ENCODE data around the gene C12orf43. TPM values are rescaled to one million over a fixed set of nuclear protein-coding genes. Genes with fewer than 3 reads are reported as not detected.

Gene C12orf43
- total RNA-seq, 1 donor from 2014 or later: 8.0 TPM

DNA sequence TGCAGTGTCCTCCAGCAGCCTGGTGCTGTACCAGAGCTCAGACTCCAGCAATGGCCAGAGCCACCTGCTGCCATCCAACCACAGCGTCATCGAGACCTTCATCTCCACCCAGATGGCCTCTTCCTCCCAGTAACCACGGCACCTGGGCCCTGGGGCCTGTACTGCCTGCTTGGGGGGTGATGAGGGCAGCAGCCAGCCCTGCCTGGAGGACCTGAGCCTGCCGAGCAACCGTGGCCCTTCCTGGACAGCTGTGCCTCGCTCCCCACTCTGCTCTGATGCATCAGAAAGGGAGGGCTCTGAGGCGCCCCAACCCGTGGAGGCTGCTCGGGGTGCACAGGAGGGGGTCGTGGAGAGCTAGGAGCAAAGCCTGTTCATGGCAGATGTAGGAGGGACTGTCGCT lies 15.2 kb downstream of the C12orf43 start:
- no peak for ATAC-seq
- no peak for DNase-seq (ENCODE audit: low spot score)

DNA sequence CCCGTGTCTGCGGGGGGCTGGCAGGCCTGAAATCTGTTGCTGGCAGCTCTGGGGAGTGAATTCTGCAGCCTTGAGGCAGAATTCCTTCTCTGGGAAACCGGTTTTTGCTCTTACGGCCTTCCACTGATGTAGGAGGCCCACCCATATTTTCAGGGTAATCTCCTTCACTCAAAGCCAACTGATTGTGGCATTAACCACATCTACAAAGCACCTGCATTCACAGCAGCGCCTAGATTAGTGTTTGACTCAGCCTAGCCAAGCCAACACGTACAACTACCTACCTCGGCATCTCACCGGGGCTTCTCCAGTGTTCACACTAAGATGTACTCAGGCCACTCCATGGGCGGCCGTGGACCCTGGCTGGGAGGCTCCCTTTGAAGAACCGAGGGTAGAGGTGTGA lies 15.8 kb downstream of the C12orf43 start:
- ATAC-seq: no peak
- DNase-seq (ENCODE audit: low spot score): no peak

DNA sequence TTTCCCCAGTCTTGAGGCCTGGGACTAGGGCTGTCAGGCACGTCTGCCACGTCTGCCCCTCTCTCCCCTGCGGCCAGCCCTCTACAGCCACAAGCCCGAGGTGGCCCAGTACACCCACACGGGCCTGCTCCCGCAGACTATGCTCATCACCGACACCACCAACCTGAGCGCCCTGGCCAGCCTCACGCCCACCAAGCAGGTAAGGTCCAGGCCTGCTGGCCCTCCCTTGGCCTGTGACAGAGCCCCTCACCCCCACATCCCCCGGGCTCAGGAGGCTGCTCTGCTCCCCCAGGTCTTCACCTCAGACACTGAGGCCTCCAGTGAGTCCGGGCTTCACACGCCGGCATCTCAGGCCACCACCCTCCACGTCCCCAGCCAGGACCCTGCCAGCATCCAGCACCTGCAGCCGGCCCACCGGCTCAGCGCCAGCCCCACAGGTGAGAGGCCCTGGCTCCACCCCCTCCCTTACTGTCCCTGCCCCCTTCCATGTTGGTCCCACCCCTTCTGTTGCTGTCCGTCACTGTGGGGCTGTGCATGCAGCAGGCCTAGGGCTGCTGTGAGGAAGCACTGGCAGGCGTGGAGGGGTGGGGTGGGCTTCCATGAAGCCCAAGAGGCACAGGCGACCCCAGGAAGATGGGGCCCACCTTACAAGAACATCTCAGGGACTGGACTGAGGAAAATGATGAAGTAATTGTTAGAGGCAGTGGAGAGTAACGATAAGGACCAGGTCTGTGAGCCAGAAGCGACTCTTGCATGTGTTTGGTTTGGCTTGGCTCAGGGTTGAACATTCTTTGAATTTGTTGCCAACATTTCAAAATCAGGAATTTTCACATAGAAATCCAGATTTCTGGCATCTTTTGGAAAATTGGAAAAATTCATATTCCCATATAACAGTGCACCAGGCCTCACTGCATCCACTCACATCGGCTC lies 16.8 kb downstream of the C12orf43 start:
- ATAC-seq (peak; percentile 65), DNase-seq (ENCODE audit: low spot score) (no peak)

DNA sequence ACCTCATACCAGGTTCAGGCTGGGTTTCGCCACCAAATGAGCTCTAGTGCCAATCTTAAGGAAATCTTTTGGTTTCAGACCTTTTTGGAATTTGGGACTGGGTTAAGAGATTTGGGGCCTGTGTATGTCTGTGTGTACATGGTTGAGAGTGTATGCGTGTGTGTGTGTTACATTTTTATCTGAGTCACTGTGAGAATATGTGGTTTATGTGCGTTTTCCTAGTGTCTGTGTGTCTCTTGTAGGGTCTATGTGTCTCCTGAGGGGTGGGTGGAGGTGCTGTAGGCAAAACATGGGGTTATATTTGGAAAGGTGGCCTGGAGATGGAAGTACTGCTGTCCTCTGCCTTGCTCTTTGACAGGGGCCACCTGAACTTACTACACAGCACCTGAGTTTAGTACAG lies 17.9 kb downstream of the C12orf43 start:
- ATAC-seq (no peak), DNase-seq (ENCODE audit: low spot score) (no peak)

DNA sequence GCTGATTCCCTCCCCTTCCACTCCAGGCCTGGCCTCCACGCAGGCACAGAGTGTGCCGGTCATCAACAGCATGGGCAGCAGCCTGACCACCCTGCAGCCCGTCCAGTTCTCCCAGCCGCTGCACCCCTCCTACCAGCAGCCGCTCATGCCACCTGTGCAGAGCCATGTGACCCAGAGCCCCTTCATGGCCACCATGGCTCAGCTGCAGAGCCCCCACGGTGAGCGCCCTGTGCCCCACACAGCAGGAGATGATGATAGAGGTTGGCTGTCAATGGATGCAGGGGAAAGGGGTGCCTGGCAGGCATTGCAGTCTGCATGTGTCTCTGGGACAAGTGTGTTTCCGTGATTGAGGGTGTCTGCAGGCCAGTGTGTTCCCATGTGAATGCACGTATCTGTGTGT lies 18.8 kb downstream of the C12orf43 start:
- DNase-seq (ENCODE audit: low spot score) (no peak), ATAC-seq (no peak)

DNA sequence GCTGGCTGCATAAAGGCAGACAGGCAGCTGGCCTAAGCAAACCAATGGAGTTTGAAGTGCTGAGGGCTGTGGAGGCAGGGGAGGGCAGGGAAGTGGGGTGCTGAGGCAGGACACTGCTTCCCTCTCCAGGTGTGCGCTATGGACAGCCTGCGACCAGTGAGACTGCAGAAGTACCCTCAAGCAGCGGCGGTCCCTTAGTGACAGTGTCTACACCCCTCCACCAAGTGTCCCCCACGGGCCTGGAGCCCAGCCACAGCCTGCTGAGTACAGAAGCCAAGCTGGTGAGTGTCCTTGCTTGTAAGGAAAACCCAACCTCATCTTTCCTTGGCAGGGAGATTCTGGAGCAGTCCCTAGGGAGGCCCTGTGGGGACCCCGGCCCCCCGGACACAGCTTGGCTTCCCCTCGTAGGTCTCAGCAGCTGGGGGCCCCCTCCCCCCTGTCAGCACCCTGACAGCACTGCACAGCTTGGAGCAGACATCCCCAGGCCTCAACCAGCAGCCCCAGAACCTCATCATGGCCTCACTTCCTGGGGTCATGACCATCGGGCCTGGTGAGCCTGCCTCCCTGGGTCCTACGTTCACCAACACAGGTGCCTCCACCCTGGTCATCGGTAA lies 20.0 kb downstream of the C12orf43 start:
- ATAC-seq: no peak
- no peak for DNase-seq (ENCODE audit: low spot score)

DNA sequence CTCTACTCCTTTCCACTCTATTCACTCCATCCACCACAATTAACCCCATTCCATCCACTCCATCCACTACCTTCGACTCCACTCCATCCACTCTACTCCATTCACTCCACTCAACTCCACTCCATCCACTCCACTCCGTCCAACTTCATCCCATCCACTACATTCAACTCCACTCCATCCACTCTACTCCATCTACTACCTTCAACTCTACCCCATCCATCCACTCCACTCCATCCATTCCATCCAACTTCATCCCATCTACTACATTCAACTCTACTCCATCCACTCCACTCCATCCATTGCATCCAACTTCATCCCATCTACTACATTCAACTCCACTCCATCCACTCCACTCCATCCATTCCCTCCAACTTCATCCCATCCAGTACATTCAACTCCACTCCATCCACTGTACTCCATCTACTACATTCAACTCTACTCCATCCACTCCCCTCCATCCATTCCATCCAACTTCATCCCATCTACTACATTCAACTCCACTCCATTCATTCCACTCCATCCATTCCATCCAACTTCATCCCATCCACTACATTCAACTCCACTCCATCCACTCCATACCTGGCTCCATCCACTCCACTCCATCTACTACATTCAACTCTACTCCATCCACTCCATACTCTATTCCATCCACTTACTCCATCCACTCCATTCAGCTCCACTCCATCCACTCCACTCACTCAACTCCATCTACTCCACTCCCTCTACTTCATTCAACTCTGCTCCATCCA lies 21.5 kb downstream of the C12orf43 start:
- DNase-seq (ENCODE audit: low spot score) (no peak), ATAC-seq (no peak)

DNA sequence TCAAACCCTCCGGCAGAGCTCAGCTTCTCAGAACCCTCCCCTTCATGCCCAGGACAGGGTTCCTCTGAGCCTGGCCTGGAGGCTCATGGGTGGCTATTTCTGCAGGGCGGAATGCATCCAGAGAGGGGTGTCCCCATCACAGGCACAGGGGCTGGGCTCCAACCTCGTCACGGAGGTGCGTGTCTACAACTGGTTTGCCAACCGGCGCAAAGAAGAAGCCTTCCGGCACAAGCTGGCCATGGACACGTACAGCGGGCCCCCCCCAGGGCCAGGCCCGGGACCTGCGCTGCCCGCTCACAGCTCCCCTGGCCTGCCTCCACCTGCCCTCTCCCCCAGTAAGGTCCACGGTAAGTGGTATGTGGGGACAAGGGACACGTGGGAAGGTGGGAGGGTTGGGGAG lies 22.2 kb downstream of the C12orf43 start:
- no peak for DNase-seq (ENCODE audit: low spot score)
- no peak for ATAC-seq

DNA sequence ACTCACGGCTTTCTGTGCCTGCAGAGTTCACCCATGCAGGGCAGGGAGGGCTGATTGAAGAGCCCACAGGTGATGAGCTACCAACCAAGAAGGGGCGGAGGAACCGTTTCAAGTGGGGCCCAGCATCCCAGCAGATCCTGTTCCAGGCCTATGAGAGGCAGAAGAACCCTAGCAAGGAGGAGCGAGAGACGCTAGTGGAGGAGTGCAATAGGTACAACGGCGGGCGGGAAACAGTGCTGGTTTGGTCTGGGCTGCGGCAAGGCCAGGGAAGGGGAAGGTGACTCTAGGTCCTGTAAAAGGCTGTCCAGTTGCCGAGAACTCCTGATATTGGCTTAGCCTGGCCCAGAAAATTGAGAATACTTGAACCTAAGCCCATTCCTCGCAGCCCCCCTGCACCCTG lies 22.8 kb downstream of the C12orf43 start:
- no peak for ATAC-seq

DNA sequence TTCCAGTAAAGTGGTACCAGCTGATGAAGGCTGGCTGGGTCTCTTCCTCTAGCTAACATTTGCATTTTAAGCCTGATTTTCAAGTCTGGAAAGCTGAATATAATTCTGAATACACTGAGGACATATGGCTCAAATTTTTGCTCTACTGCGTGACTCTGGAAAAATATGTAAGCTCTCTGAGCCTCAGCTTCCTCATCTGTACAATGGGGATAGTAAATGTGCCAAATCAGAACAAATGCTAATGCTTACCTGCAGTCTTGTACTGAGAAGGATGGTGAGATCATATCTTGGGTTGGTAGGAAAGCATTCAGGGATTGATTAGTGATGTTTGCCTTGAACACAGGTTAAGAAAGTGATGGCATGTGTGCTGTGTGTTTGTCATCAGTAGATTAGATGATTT lies 23.3 kb downstream of the C12orf43 start:
- ATAC-seq (no peak), DNase-seq (ENCODE audit: low spot score) (no peak)

More for the DNA sequence above, 22.8 kb downstream of the C12orf43 start:
- no peak for DNase-seq (ENCODE audit: low spot score)

DNA sequence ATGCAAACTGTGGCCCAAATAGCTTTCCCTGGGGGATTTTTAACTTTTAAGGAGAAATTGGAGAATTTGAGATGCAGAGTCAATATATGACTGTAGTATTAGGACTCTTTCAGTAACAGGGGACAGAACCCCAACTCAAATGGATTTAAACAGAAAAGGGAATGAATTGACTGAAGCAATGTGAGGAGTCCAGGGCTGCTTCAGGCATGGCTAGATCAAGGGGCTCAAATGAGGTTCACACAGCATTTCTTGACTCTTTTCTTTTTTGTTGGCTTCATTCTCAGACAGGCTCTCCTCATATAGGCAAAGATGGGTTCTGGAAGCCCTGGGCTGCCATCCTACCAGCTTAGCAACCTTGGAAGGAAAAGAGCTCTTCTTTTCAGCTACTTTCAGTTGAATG lies 24.3 kb downstream of the C12orf43 start:
- ATAC-seq (no peak), DNase-seq (ENCODE audit: low spot score) (no peak)

DNA sequence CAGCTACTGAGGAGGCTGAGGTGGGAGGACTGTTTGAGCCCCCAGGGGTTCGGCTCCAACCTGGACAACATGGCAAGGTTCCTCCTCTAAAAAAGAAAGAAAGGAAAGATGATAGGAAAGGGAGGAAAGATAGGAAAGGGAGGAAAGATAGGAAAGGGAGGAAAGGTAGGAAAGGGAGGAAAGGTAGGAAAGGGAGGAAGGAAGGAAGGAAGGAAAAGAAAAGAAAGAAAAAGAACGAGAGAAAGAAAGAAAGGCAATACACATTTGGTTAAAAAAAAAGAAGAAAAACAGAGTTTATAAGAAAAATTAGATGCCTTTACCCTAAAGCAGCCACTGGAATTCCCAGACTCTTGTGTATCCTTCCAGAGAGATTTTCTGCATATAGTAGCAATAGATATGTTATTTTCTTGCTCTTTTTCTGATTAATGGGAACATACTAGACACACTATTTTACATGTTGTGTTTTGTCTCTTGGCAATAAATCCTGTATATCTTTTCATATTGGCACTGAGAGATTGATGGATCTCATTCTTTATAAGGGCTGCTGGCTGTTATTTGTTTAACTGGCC lies 25.7 kb downstream of the C12orf43 start:
- ATAC-seq: no peak

DNA sequence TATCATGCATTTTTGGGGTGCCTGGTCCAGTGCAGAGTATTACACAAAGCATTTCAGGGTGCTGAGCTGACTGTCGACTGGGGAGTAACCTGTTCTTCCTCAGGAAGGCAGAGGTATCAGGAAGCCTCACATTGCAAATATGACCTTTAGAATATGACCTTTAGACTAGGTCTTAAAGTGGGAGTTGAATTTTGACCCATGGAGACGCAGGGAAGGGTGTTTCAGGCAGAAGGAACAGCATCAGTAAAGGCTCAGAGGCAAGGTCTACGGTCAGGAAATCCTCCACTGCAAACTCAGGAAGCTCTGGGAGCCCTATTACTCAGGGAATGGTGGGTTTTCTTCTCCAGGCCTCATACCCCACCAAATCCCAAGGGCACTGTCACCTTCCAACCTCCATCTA lies 26.6 kb downstream of the C12orf43 start:
- DNase-seq (ENCODE audit: low spot score) (no peak), ATAC-seq (no peak)

More for the DNA sequence above, 25.7 kb downstream of the C12orf43 start:
- no peak for DNase-seq (ENCODE audit: low spot score)

DNA sequence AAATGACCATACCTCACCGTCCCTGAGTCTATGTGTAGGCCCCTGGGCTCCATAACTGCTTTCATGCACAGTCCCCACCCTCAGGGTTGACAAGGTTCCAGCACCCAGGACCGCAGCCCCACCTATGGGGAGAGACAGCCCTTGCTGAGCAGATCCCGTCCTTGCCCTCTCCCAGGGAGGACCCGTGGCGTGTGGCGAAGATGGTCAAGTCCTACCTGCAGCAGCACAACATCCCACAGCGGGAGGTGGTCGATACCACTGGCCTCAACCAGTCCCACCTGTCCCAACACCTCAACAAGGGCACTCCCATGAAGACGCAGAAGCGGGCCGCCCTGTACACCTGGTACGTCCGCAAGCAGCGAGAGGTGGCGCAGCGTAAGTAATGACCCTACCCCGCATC lies 27.6 kb downstream of the C12orf43 start:
- DNase-seq (ENCODE audit: low spot score): no peak
- no peak for ATAC-seq

DNA sequence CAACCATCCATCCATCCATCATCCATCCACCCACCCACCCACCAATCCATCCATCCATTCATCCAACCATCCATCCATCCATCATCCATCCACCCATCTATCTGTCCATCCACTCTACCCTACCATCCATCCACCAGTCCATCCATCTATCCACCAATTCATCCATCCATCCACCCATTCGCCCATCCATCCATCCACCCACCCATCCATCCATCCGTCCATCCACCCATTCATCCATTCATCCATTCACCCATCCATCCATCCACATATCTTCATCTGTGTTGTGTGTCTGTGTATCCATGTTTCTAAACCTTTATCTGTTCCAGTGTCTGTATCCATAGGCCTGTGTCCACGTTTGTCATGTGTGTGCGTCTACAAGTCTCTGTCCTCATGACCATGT lies 28.1 kb downstream of the C12orf43 start:
- ATAC-seq (no peak), DNase-seq (ENCODE audit: low spot score) (no peak)

DNA sequence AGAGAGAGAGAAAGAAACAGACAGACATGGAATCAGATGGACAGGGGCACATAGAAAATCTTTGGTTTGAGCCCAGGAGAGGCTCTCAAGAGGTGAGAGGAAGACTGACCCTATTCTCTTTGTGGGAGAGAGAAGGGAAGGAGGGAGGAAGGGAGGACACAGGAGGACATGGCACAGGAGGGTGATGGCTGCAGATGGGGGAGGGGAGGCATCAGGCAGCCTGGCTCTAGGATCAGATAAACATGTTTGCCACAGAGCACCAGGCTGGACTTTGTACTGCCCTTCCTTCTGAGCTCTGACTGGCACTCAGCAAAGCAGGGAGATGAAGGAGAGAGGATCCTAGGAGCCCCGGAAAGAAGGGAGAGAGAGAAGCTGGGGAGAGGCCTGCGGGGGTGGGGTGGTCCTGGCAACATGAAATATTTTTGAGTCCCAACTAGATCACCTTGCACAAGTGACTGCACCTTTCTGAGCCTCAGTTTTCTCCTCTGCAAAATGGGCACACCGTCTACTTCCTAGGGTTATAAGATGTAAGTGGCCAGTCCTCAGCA lies 31.9 kb downstream of the C12orf43 start:
- DNase-seq (ENCODE audit: low spot score) (peak; percentile 85), ATAC-seq (peak; percentile 72)

DNA sequence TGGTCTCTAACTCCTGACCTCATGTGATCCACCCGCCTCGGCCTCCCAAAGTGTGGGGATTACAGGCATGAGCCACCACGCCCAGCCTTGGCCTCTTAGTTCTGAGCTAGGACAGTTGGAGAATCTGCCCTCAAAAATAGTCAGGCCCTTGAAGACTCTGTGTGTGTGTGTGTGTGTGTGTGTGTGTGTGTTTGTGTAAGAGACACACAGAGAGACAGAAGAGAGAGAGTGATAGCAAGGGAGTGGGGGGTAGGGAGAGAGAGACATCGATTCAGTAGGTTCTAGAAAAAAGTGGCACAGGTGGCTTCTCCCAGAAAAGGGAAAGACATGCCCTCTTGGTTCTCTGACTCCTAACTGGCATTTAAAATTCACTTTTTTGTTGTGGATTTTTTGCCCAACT lies 32.5 kb downstream of the C12orf43 start:
- peak; percentile 2 for ATAC-seq
- no peak for DNase-seq (ENCODE audit: low spot score)

DNA sequence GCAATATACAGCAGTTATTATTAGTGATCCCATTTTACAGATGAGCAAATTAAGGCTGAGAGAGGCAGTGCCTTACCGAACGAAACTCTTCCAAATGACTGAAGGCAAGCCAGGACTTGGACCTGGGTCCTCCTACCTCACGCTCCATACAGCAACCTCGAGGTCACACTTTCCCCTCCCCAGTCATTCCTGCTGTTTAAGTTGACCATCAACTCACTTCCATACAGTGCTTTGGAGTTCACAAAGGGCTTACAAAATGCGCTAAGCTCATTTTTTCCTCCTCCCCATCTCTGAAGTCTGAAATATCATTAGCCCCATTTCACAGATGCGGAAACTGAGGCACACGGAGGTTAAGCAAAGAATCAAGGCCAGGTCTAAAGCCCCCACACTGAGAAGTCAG lies 33.6 kb downstream of the C12orf43 start:
- no peak for ATAC-seq

DNA sequence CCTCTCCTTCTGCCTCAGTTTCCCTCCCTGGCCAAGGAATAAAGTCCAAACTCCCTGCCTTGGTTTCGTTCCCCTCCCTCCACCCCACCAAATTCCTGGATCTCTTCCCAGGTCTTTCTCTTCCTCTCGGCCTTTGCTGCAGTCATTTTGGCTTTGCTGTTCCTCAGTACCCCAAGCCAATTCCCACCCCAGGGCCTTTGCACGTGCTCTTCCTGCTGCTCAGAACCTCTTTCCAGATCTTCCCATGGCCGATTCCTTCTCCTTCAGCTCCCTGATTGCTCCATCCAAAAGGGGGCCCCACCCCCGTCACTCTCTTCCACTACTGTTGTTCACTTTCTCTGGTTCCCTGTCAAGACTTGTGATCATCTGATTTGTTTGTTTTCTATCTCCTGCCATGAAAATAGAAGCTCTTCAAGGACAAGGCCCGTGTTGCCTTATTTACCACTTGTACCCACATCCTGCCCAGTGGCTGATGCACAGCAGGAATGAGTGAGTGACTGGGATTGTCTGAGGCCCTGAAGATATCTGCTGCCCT lies 34.8 kb downstream of the C12orf43 start:
- DNase-seq (ENCODE audit: low spot score): no peak
- ATAC-seq: no peak

More for the DNA sequence above, 33.6 kb downstream of the C12orf43 start:
- DNase-seq (ENCODE audit: low spot score): no peak

DNA sequence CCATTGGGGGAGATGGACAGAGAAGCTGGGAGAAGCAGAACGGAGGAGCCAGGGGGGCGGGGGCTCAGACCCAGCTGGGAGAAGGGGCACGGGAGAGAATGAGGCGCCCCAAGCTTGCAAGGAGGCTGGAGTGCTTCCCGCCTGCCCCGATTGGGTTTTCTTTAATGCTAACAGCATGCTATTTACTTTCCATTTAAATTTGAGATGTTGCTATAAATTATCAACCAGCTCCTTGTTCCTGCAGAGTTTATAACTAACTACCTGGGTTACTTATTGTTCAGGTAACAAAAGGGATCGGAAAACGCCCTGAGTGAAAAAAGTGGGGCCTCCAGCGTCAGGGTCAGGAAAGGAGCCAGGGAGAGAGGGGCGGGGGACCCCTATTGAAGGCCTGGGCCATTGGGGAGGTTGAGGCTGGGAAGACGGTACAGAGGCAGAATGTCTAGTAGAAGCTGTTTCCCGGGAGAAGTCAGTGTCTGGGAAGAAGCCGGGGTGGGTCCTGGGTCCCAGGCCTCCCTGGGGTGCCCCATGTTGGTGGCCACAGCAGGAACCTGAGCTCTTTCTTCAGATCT lies 35.4 kb downstream of the C12orf43 start:
- ATAC-seq (peak; percentile 38), DNase-seq (ENCODE audit: low spot score) (peak; percentile 72)

Data from left lobe of liver (tissue), 2 donors.